Suppressor macrophage (primary cell): Measurements from ENCODE around the gene REEP2.
"Not testable (repeated sequence)": the region's sequence is repeated elsewhere in the genome, so short reads cannot be mapped to it uniquely, and the experiment has no call there.

ENCODE experiments used
- DNase-seq, 4 experiments: peaks; one replicate each; pipeline ENCODE4 v3.0.0-alpha.2; 2020 to 2022
- total RNA-seq, 17 experiments: gene quantifications; one replicate each; lab custom pipeline; 2026; ENCODE audit warnings: mixed read lengths in 6 of 17, inconsistent platforms in 3 of 17; lab: John Stamatoyannopoulos, UW

The REEP2 gene
- total RNA-seq: 0 to 1.7 (median 0.10) reads per million in 17 experiments

GRCh38 chr5:138438724-138439476 is at the start of gene REEP2:
TSS of gene REEP2 (plus strand) at chr5:138439057. CDS start at chr5:138439209, 152 bp downstream.
- peak; percentile 68 to 87 (median 70) for DNase-seq

GRCh38 chr5:138389332-138389731 is 49.5 kb upstream of the REEP2 start:
- no peak for DNase-seq

GRCh38 chr5:138389911-138390310 is 48.9 kb upstream of the REEP2 start:
- DNase-seq: not testable (repeated sequence)

- DNase-seq: no peak
These were observed 46.9 kb upstream of the REEP2 start for GRCh38 chr5:138391859-138392386.

GRCh38 chr5:138402640-138403039 is 36.2 kb upstream of the REEP2 start:
- no peak for DNase-seq

- no peak for DNase-seq
These were observed 30.8 kb upstream of the REEP2 start for GRCh38 chr5:138408023-138408422.

GRCh38 chr5:138410996-138411640 is 27.7 kb upstream of the REEP2 start:
- peak; percentile 18 to 33 (median 24) for DNase-seq

- no peak for DNase-seq
These were observed 20.4 kb upstream of the REEP2 start for GRCh38 chr5:138418444-138418843.

GRCh38 chr5:138425079-138425478 is 13.8 kb upstream of the REEP2 start:
- DNase-seq: no peak

GRCh38 chr5:138435943-138436342 is 2.9 kb upstream of the REEP2 start:
- no peak for DNase-seq

- no peak for DNase-seq
These were observed 694 bp upstream of the REEP2 start for GRCh38 chr5:138438003-138438723.

- no peak for DNase-seq
These were observed 761 bp downstream of the REEP2 start for GRCh38 chr5:138439477-138440158.

GRCh38 chr5:138440159-138441073 is 1.6 kb downstream of the REEP2 start:
- DNase-seq: no peak

- no peak for DNase-seq
These were observed 2.4 kb downstream of the REEP2 start for GRCh38 chr5:138441221-138441620.

- no peak for DNase-seq
These were observed 5.4 kb downstream of the REEP2 start for GRCh38 chr5:138444078-138444773.

GRCh38 chr5:138444774-138445546 is 6.1 kb downstream of the REEP2 start:
- DNase-seq: no peak

- no peak for DNase-seq
These were observed 6.9 kb downstream of the REEP2 start for GRCh38 chr5:138445547-138446271.

- DNase-seq: no peak
These were observed 9.2 kb downstream of the REEP2 start for GRCh38 chr5:138448070-138448469.
